Hematopoietic multipotent progenitor cell treated with erythropoietin and hydrocortisone succinate and interleukin-3 and kit ligand, for 8 days (in vitro differentiated cells): ENCODE measurements around the gene CAMLG.

Experiments
- DNase-seq: peaks from one replicate; pipeline ENCODE4 v3.0.0-alpha.2; 2015

Gene CAMLG

DNA sequence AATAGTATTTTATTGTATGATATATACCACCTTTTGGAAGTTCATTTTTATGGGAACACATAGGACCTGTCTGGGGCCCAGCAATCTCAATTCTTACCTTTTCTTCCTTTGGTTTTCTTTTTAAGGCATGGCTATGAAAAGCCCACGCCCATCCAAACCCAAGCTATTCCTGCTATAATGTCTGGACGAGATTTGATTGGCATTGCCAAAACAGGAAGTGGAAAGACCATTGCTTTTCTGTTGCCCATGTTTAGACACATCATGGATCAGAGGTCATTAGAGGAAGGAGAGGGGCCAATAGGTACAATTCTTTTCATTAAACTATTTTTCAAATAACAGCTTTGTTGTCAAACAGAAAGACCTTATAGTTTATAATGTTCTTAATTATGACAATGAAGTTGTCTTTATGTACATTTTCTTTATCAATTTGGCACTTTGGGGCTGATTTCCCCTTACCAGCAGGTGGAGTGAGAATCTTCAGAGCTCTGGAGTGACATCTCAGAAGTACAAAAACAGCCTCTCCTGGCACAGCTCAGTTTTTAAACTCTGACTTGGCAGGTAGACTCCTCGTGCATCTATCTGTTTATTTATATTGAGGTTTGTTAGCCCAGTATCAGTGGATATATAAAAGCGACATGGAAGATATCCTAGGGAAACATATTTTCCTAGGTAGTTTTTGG is 46.0 kb downstream of the CAMLG start:
- DNase-seq: peak; percentile 4

DNA sequence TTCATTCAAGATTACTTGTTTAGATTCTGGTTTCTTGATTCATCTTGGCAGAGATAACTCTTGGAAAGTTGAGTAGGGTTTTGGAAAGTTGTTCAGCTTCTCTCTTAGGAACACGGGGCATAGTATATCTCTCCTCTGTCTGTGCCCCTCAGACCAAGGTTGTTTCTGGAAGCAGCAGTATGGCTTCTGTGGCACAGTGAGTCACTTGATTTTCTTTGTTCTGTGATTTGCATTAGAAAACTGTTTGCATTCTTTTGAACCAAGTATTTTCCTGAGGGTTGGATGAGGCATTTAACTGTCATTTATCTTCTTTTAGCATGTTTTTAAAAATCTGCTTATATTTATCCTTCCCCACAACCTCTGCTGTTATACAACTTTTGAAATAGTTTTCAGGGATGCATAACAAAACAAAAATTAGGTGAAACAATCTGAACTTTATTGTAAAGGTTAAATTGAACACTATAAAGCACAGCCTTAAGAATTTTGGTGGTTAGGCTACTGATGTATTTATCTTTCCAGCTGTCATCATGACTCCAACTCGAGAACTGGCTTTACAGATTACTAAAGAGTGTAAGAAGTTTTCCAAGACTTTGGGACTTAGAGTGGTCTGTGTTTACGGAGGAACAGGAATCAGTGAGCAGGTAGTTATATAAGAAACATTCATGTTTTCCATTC is 46.7 kb downstream of the CAMLG start:
- DNase-seq: no peak

DNA sequence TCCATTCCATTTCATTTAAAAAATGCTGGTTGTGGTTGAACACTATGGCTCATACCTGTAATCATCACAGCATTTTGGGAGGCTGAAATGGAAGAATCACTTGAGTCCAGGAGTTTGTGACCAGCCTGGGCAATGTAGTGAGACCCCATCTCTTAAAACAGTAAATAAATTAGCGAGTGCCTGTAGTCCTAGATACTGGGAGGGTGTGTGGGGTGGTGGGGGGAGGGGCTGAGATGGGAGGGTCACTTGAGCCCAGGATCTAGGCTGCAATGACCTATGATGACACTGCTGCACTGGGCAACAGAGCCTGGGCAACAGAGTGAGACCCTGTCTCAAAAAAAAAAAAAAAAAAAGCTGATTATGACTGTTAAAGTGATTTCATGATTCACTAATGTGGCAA is 49.3 kb downstream of the CAMLG start:
- no peak for DNase-seq

DNA sequence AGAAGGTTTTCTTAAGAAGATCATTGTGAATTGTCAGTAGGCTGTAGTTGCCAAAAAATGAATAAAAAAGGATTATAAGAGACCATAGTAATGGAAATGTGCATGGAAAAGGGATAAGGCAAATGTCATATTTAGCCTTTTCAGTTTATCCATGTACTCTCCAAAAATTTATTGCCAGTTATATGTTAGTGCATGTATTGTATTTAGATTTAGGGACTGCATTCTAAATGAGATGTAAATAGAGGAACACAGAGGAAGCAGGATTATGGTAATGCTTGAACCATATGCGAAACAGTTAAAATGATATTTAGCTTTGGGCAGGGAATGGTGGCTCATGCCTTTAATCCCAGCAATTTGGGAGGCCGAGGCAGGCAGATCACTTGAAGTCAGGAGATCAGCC is 53.2 kb downstream of the CAMLG start:
- no peak for DNase-seq

DNA sequence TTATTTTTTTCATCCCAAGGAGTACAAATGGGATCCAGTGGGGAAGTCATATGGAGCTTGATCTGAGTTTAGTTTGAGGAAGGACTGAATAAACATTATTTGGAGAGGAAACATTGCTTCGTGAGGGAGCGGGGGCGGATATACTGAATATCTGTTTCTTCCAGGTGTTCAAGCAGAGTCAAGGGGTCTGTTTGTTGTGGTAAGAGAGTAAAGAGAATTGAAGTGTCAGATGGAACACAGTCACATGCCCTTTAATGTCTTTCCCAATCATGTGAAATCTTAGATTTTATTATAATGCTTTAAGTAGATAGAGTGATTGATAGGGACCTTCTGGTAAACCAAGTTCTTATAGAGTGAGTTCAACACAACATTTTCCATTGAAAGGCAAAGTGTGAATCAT is 53.9 kb downstream of the CAMLG start:
- DNase-seq: no peak

DNA sequence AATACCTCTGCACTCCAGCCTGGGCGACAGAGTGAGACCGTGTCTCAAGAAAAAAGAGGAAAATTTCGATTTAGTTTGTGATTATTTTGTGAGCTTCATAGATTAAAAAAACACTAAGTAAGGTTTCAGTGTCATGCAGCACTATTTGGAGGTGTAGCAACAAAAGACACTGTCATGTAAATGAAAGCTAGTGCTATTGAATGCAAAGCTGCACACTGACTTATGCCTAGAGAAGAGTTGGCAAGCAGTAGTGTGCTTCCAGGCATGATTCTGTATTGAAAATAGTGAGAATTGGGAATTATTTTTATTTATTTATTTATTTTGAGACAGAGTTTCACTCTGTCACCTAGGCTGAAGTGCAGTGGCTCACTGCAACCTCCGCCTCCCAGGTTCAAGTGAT is 54.8 kb downstream of the CAMLG start:
- no peak for DNase-seq

DNA sequence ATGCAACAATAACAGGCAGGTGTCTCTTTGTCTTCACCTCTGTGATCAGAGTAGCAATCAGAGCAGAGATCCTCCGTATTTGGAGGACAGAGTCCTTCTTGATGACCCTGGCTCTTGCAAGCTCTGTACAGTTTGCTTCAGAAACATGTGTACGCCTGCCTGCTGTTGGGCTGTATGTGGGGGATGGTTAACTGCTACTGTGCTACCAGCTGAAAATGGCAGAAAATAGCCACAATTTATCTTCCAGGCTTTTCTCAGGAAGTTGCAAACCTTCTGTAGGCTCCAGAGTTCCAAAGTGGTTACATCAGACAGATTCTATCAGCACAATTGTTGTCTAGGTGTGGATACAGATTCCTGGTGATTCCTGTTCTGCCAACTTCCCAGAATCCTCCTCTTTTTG is 55.7 kb downstream of the CAMLG start:
- DNase-seq: no peak

DNA sequence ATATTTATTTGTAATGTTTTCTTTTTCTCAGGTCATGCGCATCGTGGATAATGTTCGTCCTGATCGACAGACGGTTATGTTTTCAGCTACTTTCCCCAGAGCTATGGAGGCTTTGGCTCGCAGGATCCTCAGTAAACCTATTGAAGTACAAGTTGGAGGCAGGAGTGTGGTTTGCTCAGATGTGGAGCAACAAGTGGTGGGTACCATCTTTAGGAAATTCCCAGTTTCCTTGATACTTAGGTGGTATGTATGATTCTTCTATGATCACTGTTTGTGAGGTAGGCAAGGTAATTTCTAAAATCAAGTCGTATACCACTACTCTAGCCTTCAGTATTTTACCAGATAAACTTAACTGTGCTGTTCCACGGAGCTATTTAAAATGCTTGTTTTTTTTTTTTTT is 56.5 kb downstream of the CAMLG start:
- DNase-seq: no peak

DNA sequence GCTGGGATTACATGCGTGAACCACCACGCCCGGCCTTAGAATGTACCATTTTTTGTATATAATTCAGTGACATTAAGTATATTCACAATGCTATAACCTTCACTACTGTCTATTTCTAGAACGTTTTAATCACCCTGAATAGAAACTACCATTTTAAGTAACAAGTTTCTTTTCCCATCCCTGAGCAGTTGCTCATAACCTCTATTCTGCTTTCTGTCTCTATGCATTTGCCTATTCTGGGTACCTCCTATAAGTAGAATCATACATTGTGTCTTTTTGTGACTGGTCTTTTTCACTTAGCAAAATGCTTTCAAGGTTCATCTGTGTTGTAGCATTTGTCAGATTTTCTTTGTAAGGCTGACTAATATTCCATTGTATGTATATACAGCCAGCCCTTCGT is 60.1 kb downstream of the CAMLG start:
- DNase-seq: no peak
